HUDEP-2 (cell line): ENCODE results near the gene MYO7A.

ENCODE experiments used
- DNase-seq, 76 experiments: peaks; one replicate each; lab custom pipeline; 2025; ENCODE audit not compliant: unreplicated experiment in 76 of 76; lab: John Stamatoyannopoulos, UW

Gene MYO7A

DNA sequence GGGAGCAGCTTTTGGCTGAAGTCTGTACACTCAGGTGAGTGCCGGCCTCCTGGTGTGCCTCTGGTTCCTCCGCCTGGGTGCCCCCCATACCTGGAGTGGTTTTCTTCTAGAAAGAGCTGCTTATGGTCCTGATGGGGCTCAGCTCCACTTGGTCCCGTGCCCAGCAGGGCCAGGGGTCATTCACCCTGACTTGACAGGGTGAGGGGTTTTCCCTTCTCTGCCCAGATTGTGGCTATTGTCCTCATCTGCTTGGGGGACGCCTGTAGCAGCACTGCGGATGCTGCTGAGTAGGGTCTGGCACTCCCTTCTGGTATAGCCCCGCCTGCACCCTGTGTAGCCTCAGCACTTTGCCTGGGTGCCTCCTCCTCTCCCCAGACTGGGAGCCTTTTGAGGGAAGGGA is 17.2 kb upstream of the MYO7A start:
- DNase-seq = no peak

DNA sequence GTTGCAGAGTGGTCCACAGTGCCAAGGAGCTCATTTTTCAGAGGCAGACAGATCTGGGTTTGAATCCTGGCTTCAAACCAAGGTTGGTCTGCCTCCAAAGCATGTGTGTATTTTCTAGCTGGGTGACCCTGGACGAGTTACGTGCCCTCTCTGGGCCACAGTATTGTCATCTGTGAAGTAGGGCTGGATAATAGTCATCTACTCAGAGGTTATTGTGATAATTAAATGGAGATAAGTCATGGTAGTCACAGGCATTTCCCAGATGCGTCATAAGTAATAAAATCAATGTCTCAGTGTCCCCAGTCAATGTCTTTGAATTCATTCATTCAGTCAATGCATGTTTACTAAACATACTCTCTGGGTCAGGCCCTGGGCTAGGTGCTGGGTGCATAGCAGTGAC is 16.8 kb upstream of the MYO7A start:
- DNase-seq = no peak

- DNase-seq = no peak
Measured at GRCh38 chr11:77111946-77112345, 16.1 kb upstream of the MYO7A start.

DNA sequence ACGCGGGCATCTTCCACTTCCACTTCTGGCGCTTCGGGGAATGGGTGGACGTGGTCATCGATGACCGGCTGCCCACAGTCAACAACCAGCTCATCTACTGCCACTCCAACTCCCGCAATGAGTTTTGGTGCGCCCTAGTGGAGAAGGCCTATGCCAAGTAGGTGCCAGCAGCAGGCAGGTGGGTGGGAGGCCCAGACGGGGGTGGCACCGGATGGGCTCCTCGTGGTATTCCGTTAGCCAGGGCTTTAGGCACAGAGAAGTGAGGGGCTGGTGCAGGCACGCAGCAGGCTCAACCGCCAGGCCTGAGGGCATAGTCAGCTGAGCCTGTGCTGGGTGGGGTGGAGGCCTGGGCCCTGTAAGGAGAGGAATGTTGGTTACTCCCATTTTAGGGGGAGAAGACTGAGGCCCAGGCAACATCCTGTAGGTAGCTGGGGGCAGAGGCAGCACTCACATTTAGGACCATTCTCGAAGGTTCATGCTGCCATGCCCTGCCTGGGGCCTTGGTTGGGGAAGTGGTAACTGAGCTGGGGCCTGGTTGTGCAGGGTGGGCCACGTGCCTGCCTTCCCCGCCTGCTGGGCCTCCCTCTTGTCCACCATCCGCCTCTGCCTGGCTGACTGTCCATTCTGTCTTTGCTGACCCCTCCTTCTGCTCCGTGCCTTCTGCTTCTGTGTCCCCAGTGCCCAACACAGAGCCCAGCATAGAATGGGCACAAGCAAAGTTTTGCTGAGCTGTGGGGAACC is 15.2 kb upstream of the MYO7A start:
- DNase-seq = peak in 1 of 76 experiments; percentile 14

- DNase-seq = peak in 36 of 76 experiments; percentile 10 to 61 (median 36)
Measured at GRCh38 chr11:77113382-77114088, 14.5 kb upstream of the MYO7A start.

DNA sequence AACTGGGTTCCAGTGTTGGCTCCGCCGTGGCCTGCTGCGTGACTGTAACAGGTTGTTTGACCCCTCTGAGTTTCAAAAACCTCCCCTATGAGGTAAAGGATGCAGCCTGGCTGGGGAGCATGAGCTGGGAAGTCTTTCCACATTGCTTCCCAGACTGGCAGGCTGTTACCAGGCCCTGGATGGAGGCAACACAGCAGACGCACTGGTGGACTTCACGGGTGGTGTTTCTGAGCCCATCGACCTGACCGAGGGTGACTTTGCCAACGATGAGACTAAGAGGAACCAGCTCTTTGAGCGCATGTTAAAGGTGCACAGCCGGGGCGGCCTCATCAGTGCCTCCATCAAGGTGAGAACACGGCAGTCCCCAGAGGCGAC is 14.0 kb upstream of the MYO7A start:
- no peak for DNase-seq

DNA sequence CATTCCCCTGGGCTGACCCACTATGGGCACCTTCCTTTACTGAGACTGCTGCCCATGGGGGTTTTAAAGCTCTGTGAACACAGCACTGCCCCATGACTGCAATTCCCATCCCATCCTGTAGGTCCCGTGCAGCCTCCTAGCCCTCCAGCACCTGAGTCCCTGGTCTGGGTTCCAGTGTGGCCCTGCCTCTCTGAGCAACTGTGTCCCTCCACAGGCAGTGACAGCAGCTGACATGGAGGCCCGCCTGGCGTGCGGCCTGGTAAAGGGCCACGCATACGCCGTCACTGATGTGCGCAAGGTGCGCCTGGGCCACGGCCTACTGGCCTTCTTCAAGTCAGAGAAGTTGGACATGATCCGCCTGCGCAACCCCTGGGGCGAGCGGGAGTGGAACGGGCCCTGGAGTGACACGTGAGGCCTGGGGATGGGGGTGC is 12.8 kb upstream of the MYO7A start:
- DNase-seq = peak in 2 of 76 experiments; percentile 11 to 12

GRCh38 chr11:77115956-77116355 is 12.1 kb upstream of the MYO7A start:
- no peak for DNase-seq

- DNase-seq = no peak
Measured at GRCh38 chr11:77117492-77117891, 10.6 kb upstream of the MYO7A start.

DNA sequence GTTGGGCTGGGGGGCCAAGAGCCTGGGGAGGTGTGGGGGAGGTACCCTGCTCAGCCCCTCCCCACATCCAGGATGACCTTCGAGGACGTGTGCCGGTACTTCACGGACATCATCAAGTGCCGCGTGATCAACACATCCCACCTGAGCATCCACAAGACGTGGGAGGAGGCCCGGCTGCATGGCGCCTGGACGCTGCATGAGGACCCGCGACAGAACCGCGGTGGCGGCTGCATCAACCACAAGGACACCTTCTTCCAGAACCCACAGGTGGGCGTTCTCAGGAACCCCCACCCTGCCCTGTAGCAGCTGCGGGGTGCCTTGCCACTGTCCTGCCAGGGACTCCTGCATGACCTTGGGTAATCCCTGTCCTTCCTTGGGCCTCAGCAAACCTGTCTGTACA is 10.0 kb upstream of the MYO7A start:
- no peak for DNase-seq

DNA sequence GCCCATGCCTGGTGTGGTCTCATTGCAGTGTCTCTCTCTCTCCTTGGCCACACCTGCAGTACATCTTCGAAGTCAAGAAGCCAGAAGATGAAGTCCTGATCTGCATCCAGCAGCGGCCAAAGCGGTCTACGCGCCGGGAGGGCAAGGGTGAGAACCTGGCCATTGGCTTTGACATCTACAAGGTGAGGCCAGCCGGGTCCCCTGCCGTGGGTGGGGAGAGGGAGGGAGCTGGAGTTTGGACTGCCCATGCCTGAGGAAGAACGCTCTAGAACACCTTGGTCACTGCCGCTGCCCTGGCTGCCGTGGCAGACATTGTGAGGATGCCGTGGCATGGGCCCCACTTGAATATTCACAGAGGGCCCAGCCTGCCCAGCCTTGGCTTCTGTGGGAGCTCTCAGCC is 9.1 kb upstream of the MYO7A start:
- DNase-seq = no peak

DNA sequence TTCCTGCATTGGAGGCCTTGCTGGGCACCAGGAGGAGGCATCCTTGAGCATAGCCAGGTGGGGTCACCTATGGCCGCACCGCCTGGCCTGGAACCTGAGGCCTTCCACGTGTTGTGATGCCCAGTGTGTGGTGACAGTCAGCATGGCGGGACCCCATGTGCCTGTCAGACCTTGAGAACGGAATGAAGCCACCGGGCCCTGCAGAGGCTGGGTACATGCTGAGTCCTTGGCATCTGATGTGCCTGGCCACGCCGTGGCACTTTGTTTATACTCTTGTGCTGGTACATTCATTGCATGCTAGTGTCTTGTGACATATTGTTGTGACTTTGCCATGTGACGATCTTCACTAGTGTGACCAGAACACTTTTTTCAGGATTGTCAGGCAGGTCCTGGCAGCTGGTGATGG is 8.5 kb upstream of the MYO7A start:
- DNase-seq = no peak

GRCh38 chr11:77120571-77120970 is 7.5 kb upstream of the MYO7A start:
- DNase-seq = no peak

GRCh38 chr11:77121096-77121640 is 6.9 kb upstream of the MYO7A start:
- no peak for DNase-seq

DNA sequence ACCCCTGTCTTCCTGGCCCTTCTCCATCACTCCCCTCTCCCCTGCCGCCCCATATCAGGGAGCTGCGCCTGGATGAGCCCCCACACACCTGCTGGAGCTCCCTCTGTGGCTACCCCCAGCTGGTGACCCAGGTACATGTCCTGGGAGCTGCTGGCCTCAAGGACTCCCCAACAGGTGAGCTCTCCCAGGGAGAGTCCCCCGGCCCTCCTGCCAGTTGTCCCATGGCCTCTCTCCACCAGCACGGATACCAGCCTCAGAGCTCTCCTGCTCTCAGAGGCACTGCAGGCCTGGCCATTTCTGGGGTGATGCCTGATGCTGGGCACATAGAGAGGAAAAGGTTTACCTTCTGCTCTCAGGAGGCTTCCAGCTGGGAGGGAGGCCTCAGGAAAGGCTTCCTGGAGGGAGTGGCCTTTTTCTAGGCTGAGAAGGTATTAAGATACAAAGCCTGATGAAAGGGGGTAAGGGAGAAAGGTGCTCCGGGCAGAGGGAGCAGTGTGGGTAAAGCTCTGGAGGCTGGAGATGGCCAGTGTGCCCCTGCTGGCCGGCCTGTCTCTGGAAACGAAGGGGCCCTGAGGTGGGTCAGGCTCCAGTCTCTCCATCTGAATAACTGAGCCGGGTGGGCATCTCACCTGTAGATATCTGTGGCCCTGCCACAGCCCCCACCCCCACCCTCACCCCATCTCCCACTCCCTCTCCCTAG is 6.0 kb upstream of the MYO7A start:
- DNase-seq = no peak

DNA sequence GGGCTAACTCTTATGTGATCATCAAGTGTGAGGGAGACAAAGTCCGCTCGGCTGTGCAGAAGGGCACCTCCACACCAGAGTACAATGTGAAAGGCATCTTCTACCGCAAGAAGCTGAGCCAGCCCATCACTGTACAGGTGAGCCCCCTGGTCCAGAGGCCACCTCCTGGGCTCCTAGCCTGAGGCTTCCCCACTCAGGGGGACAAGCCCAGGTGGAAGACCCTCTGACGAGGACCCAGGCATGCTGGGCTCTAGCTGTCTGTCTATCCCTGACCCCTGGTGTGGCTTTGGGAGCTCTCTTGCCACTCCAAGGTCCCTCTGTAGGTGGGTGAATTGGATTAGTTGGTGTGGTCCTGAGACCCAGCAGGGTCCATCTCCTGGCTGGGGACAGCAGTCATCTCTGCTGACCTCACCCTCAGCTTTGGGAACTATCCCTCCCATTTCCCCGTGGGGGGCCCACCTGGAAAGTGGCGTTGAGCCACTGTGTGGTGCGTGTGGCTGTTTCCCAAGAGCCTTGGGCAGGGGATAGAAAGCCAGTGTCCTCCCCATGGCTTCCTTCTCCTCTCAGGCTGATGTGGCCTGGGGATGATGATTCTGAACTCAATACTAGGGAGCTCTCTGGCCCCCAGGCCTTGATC is 5.4 kb upstream of the MYO7A start:
- no peak for DNase-seq

DNA sequence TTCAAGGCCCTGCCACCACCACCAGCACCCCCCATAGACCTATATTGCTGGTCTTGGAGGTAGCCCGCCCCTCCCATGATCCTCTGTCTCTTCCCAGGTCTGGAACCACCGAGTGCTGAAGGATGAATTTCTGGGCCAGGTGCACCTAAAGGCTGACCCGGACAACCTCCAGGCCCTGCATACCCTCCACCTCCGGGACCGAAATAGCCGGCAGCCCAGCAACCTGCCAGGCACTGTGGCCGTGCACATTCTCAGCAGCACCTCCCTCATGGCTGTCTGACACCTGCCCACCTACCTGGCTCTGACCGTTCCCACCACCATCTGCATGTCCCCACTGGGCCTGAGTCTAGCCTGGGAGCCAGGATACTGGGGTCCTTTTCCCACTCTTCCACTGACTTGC is 4.5 kb upstream of the MYO7A start:
- no peak for DNase-seq

- DNase-seq = no peak
Measured at GRCh38 chr11:77124041-77124440, 4.0 kb upstream of the MYO7A start.

DNA sequence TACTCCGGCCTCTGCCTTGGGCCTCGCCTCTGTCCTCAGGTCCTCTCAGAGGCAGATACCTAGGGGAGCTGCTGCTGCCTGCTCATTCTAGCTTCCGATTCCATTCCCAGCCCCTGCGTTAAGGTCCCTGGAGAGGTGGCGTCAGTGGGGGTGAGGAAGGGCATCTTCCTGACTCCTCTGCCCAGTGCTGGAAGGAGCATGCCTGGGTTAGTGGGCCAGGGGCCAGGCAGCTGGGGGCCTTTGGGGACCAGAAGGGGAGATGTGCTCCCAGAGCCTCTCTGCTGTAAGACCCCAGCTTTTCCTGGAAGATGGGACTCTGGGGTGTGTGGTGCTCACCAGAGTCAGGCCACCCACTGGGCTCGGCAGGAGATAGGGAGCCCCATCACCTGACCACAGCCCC is 3.6 kb upstream of the MYO7A start:
- DNase-seq = no peak

DNA sequence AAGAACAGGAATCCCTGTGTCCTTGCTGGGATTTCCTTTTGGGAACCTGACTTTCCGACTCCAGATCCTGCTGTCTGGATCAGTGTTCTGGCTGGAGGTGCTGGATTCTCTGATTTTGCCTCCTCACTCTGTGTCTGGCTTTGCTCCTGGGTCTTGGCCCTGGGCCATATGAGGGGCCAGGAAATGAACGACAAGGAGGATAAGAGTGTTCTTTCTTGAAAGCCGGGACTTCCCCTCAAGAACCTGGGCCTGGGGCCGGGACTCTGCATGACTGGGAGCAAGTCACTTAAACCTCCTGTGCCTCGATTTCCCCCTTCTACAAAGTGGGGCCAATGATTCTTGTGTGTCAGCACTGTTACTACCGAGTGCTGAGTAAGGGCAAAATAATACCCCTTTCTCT is 2.9 kb upstream of the MYO7A start:
- no peak for DNase-seq

DNA sequence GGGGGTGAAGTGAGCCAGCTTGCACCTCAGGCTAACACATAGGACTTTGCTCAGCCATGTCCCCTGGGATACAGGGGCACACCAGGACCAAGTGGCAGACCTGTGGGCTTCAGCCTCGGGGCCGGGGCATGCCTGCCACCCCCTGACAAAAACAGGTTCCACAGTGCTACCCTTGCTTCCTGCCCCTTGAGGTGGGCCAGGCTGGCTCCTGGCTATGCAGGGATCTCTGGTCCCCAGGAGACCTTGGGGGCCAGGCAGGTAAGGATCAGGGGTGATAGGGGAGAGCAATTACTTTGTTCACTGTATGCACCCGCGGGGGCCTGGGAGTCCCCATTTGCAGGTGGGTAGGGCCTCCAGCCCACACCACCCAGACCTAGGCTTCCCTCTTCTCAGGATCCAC is 2.4 kb upstream of the MYO7A start:
- no peak for DNase-seq
